ENCODE measurements around the gene SHE.

GRCh38 chr1:154485910-154486496 lies 16.2 kb downstream of the SHE start:
- no peak for TF ChIP-seq TAF1 (IDR thresholded peaks at IDR 0.05; ENCODE audit: low read depth)
- no peak for TF ChIP-seq TEAD4 (IDR thresholded peaks at IDR 0.05)
- no peak for TF ChIP-seq EGR1 (IDR thresholded peaks at IDR 0.05)
- TF ChIP-seq EP300 (IDR thresholded peaks at IDR 0.05; ENCODE audit: borderline replicate concordance), result no peak
- TF ChIP-seq YY1 (IDR thresholded peaks at IDR 0.05; ENCODE audit: low read depth), result no peak
- no peak for TF ChIP-seq TCF12 (IDR thresholded peaks at IDR 0.05; ENCODE audit: low read depth)
- TF ChIP-seq CREB1 (IDR thresholded peaks at IDR 0.05; ENCODE audit: low read depth), result no peak
- no peak for TF ChIP-seq ZBTB7A (IDR thresholded peaks at IDR 0.05; ENCODE audit: low read depth)
- TF ChIP-seq, protein P1, sequence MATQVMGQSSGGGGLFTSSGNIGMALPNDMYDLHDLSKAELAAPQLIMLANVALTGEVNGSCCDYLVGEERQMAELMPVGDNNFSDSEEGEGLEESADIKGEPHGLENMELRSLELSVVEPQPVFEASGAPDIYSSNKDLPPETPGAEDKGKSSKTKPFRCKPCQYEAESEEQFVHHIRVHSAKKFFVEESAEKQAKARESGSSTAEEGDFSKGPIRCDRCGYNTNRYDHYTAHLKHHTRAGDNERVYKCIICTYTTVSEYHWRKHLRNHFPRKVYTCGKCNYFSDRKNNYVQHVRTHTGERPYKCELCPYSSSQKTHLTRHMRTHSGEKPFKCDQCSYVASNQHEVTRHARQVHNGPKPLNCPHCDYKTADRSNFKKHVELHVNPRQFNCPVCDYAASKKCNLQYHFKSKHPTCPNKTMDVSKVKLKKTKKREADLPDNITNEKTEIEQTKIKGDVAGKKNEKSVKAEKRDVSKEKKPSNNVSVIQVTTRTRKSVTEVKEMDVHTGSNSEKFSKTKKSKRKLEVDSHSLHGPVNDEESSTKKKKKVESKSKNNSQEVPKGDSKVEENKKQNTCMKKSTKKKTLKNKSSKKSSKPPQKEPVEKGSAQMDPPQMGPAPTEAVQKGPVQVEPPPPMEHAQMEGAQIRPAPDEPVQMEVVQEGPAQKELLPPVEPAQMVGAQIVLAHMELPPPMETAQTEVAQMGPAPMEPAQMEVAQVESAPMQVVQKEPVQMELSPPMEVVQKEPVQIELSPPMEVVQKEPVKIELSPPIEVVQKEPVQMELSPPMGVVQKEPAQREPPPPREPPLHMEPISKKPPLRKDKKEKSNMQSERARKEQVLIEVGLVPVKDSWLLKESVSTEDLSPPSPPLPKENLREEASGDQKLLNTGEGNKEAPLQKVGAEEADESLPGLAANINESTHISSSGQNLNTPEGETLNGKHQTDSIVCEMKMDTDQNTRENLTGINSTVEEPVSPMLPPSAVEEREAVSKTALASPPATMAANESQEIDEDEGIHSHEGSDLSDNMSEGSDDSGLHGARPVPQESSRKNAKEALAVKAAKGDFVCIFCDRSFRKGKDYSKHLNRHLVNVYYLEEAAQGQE (IDR thresholded peaks at IDR 0.05; ENCODE audit: low read depth), result no peak
- TF ChIP-seq RAD21 (IDR thresholded peaks at IDR 0.05; ENCODE audit: low read depth), result no peak
- no peak for TF ChIP-seq CEBPB (IDR thresholded peaks at IDR 0.05)

Measured in Ishikawa (cell line).